Nephron (organoid): ENCODE measurements around the gene PNLIPRP1.

Experiments used
- H3K27ac Mint-ChIP-seq, 3 experiments: 2 replicates each; pipeline ENCODE4 v1.8.0; 2020; ENCODE audit warnings: mixed read lengths in 3 of 3, mild to moderate bottlenecking in 2 of 3, moderate library complexity in 1 of 3
- H3K27me3 Mint-ChIP-seq: 2 replicates; pipeline ENCODE4 v1.8.0; 2021; ENCODE audit warnings: low read depth, mild to moderate bottlenecking, moderate library complexity, mixed read lengths
- H3K36me3 Mint-ChIP-seq: 2 replicates; pipeline ENCODE4 v1.8.0; 2020; ENCODE audit warnings: low read depth, mixed read lengths
- H3K4me1 Mint-ChIP-seq: 2 replicates; pipeline ENCODE4 v1.8.0; 2020; ENCODE audit warnings: mixed read lengths
- H3K4me3 Mint-ChIP-seq, 3 experiments: 2 replicates each; pipeline ENCODE4 v1.8.0; 2020; ENCODE audit warnings: mild to moderate bottlenecking in 3 of 3, mixed read lengths in 3 of 3, moderate library complexity in 2 of 3
- H3K9me3 Mint-ChIP-seq: 2 replicates; pipeline ENCODE4 v1.8.0; 2020; ENCODE audit warnings: mixed read lengths
- TF ChIP-seq, protein P1 (sequence below), 3 experiments: fragments of 200-600 bp; sonication (generic); IDR thresholded peaks; one replicate each; pipeline ENCODE4 v1.5.0; 2021; ENCODE audit warnings: antibody characterized with exemption in 3 of 3; ENCODE audit not compliant: unreplicated experiment in 3 of 3

Gene PNLIPRP1

DNA sequence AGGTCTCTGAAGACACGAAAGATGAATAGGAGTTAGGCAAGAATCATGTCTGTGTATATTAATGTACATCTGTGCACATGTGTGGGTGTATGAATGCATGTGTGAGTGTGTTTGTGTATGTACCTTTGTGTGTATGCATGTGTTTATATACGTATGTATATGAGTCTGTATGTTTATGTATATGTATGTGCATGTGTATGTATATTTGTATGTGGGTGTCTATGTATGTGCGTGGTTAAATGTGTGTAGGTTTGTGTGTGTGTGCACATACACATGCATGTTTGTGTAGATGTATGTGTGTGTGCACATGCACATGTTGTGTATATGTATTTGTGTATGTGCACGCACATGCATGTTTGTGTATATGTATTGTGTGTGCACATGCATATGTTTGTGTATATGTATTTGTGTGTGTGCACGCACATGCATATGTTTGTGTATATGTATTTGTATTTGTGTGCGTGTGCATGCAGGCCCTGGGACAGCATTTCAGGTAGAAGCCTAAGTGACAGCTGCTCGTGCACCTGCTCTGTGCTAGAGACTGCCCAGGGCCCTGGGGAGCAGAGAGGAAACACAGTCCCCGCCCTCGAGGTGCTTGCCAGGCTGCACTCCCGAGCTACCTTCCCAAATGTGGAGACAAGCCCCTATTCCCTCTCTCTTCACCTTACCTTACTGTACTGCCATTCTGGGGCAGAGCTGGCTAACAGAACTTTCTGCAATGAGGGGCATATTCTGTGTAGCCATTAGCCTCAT lies 12.1 kb downstream of the PNLIPRP1 start:
- no peak overlapping the region for H3K27ac Mint-ChIP-seq
- no peaks in the 10 kb centered on the region for H3K9me3 Mint-ChIP-seq
- no peaks in the 10 kb centered on the region for H3K4me1 Mint-ChIP-seq
- peaks cover 10% of the 10 kb centered on the region for H3K27me3 Mint-ChIP-seq
- no peak overlapping the region for H3K4me3 Mint-ChIP-seq
- no peaks in the 10 kb centered on the region for H3K36me3 Mint-ChIP-seq
- TF ChIP-seq, protein P1, sequence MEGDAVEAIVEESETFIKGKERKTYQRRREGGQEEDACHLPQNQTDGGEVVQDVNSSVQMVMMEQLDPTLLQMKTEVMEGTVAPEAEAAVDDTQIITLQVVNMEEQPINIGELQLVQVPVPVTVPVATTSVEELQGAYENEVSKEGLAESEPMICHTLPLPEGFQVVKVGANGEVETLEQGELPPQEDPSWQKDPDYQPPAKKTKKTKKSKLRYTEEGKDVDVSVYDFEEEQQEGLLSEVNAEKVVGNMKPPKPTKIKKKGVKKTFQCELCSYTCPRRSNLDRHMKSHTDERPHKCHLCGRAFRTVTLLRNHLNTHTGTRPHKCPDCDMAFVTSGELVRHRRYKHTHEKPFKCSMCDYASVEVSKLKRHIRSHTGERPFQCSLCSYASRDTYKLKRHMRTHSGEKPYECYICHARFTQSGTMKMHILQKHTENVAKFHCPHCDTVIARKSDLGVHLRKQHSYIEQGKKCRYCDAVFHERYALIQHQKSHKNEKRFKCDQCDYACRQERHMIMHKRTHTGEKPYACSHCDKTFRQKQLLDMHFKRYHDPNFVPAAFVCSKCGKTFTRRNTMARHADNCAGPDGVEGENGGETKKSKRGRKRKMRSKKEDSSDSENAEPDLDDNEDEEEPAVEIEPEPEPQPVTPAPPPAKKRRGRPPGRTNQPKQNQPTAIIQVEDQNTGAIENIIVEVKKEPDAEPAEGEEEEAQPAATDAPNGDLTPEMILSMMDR (IDR thresholded peaks at IDR 0.05; ENCODE audit: unreplicated experiment in 3 of 3) = no peak

DNA sequence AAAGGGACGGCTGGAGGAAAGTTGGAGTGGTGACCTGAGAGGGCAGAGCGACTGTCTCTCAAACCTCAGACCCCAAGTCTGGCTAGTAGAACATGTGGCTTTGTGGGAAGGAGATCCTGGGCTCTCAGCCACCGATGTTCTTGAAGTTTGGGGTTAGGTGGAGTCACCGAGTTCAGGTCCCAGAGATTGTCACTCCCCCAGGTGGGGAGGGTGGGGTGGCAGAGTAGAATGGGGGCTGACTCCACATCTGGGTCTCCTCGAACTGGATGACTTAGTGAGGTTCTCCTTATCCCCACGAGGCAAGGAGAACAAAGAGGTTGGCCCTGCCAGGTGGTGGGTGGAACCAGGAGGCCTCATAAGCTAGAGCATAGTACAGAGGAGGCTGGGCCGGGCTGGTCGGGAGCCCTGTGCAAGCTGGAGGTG lies 15.3 kb downstream of the PNLIPRP1 start:
- H3K27me3 Mint-ChIP-seq = peaks cover 16% of the 10 kb centered on the region
- H3K9me3 Mint-ChIP-seq = no peaks in the 10 kb centered on the region
- H3K4me1 Mint-ChIP-seq = no peaks in the 10 kb centered on the region
- TF ChIP-seq, protein P1 (IDR thresholded peaks at IDR 0.05; ENCODE audit: unreplicated experiment in 3 of 3) = no peak
- no peaks in the 10 kb centered on the region for H3K36me3 Mint-ChIP-seq
- H3K4me3 Mint-ChIP-seq = no peak overlapping the region
- no peak overlapping the region for H3K27ac Mint-ChIP-seq

DNA sequence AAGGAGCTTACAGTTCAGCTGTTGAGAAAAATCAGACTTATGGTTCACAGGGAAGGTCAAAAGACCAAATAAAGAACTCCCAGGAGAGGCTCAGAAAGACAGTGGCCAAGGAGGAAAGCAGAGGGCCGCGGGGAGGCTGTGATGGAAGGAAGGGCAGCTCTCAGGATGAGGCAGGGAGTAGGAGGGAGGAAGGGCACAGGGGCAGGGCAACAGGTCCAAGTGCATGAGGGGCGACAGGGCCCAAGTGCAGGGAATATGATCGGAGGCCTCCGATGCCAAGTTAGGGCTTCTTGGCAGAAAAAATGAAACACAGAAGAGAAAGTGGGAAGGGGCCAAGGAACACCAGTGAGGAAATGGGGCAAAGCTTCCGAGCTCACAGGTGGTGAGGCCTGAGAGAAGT lies 16.6 kb downstream of the PNLIPRP1 start:
- TF ChIP-seq, protein P1 (IDR thresholded peaks at IDR 0.05; ENCODE audit: unreplicated experiment in 3 of 3) = no peak
- Mint-ChIP-seq H3K27me3 (peaks cover 14% of the 10 kb centered on the region), H3K27ac (no peak overlapping the region), H3K36me3 (no peaks in the 10 kb centered on the region), H3K4me1 (no peaks in the 10 kb centered on the region), H3K4me3 (peak overlapping the region in 2 of 3 experiments; percentile 3 to 4), H3K9me3 (no peaks in the 10 kb centered on the region)

DNA sequence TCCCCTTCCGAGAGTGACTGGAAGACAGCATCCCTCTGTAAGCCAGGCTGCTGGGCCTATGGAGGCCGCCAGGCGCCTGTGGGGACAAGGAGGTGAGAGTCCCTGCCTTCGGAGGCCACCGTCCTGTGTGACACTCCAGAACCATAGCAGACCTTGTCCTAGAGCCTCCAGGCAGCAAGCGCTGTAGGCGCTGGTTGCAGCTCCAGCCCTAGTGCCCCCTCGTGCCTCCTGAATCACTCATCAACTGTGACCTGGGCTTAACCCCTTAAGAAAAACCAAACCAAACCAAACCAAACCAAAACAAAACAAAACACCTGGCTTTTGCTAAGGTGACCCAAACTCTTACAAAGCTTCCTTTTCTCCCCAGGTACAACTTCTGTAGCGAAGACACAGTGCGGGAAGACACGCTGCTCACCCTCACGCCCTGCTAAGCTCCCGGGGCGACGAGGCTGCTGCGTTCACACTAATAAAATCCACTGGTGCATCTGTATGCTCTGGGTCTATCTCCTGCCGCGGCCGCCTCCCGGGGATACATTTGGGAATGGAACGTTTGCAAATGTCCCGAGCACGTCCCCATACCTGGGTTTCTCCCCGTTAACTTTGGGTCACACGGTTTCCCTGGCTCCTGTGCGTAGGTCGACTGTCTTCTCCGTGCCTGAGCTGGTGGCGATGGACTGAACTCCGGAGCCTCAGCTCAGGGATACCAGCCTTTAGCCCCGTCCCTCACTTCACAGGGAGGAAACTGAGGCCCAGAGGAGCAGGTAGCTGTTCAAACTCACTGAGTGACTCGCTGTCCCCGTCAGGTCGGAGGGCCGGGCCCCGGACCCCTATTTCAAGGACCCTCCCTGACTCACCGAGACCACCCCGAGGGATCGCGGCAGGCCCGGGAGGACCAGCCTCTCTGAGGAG lies 18.2 kb downstream of the PNLIPRP1 start:
- Mint-ChIP-seq H3K36me3 (no peaks in the 10 kb centered on the region), H3K4me1 (no peaks in the 10 kb centered on the region), H3K27me3 (peaks cover 14% of the 10 kb centered on the region), H3K9me3 (peaks cover 2% of the 10 kb centered on the region), H3K4me3 (peak overlapping the region; percentile 64 to 76 (median 72)), H3K27ac (no peak overlapping the region)
- TF ChIP-seq, protein P1 (IDR thresholded peaks at IDR 0.05; ENCODE audit: unreplicated experiment in 3 of 3) = no peak

DNA sequence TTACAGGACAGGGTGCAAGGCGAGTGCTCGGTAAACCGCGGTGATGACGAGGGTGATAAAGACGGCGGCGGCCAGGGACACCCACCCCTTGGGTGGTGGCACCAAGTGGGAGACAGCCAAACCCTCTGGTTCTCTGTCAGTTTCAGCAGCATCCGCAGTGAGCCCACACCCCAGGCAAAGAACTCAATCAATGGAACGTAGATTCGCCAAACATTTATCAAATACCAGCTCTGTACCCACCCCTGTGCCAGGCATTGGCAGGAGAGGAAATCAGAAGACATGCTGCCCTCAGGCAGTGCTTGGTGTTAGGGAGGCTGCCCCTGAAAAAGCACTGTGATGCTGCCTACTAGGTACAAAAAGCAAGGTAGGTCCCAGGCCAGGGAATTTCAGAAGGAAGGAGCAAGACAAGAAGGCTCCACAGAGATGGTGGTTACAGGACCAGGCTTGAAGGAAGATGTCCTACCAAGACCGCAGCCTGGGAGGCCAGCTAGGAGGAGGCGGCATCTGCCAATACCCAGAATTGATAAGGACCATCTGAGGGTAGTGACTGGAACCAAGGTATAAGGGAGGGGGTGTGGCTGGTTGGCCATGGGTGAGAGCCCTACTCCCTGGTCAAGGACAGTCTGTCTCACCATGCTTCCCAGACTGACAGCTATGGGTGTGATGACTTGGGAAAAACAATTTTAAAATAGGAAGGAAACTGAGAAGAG lies 19.8 kb downstream of the PNLIPRP1 start:
- Mint-ChIP-seq H3K4me1 (no peaks in the 10 kb centered on the region), H3K36me3 (no peaks in the 10 kb centered on the region), H3K27ac (no peak overlapping the region), H3K27me3 (peaks cover 18% of the 10 kb centered on the region), H3K4me3 (peak overlapping the region in 1 of 3 experiments; percentile 75), H3K9me3 (peaks cover 2% of the 10 kb centered on the region)
- TF ChIP-seq, protein P1 (IDR thresholded peaks at IDR 0.05; ENCODE audit: unreplicated experiment in 3 of 3) = no peak
